IMR-90 (cell line): Measurements from ENCODE around the gene ACACA.

Experiments
- BHLHE40 ChIP-seq: fragments of 150-350 bp; IDR thresholded peaks from 2 replicates; pipeline ENCODE4 v1.6.1; 2016; ENCODE audit warnings: mild to moderate bottlenecking, low read depth, low read length
- CEBPB ChIP-seq: IDR thresholded peaks from 2 replicates; pipeline ENCODE4 v1.6.1; 2012; ENCODE audit warnings: low read depth, low read length, improper control_type of control experiment
- FOS ChIP-seq: fragments of 150-350 bp; IDR thresholded peaks from 2 replicates; pipeline ENCODE4 v1.6.1; 2016; ENCODE audit warnings: low read depth, low read length
- MAFK ChIP-seq: IDR thresholded peaks from 2 replicates; pipeline ENCODE4 v1.6.1; 2012; ENCODE audit warnings: low read depth, low read length, improper control_type of control experiment
- MAZ ChIP-seq: IDR thresholded peaks from 2 replicates; pipeline ENCODE4 v1.6.1; 2012; ENCODE audit warnings: low read depth, mild to moderate bottlenecking, low read length, improper control_type of control experiment, moderate library complexity, borderline replicate concordance
- NFE2L2 ChIP-seq: fragments of 150-350 bp; IDR thresholded peaks from 2 replicates; pipeline ENCODE4 v1.6.1; 2016; ENCODE audit warnings: low read depth, mild to moderate bottlenecking, low read length
- POLR2A ChIP-seq: IDR thresholded peaks from 2 replicates; pipeline ENCODE4 v1.6.1; 2012; ENCODE audit warnings: mild to moderate bottlenecking, low read depth, low read length
- RAD21 ChIP-seq: IDR thresholded peaks from 2 replicates; pipeline ENCODE4 v1.6.1; 2012; ENCODE audit warnings: low read length, improper control_type of control experiment
- RCOR1 ChIP-seq: IDR thresholded peaks from 2 replicates; pipeline ENCODE4 v1.6.1; 2012; ENCODE audit warnings: mild to moderate bottlenecking, low read length, improper control_type of control experiment; ENCODE audit not compliant: insufficient replicate concordance
- RFX5 ChIP-seq: IDR thresholded peaks from 2 replicates; pipeline ENCODE4 v1.8.0; 2012; ENCODE audit warnings: low read depth, mild to moderate bottlenecking, low read length, moderate library complexity
- TF ChIP-seq, protein P1 (sequence below): conservative IDR thresholded peaks from 2 replicates; pipeline ENCODE4 v1.5.1; 2012; ENCODE audit warnings: mild to moderate bottlenecking, low read depth, low read length, improper control_type of control experiment
- TF ChIP-seq, protein P2 (sequence below): fragments of 150-350 bp; IDR thresholded peaks from 2 replicates; pipeline ENCODE4 v1.6.1; 2016; ENCODE audit warnings: low read depth, mild to moderate bottlenecking, low read length, moderate library complexity, borderline replicate concordance

DNA sequence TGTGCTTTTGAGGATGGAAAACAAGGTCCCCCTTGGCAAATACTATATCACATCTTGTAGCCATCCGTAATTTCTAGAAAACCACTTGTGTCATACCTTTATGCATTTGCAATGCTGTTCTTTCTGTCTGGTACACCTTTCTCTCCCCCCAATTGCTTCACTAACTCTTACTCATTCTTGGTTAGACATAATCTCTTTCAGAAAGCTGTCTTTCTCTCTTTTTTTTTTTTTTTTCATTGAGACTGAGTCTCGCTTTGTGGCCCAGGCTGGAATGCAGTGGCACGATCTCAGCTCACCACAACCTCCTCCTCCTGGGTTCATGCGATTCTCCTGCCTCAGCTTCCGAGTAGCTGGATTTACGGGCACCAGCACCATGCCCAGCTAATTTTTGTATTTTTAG, 125.8 kb downstream of the ACACA start:
- TF ChIP-seq CEBPB (no peak), RAD21 (no peak), RCOR1 (no peak), MAFK (no peak), MAZ (no peak), POLR2A (no peak), FOS (no peak), BHLHE40 (no peak), RFX5 (no peak), NFE2L2 (no peak)
- TF ChIP-seq, protein P1, sequence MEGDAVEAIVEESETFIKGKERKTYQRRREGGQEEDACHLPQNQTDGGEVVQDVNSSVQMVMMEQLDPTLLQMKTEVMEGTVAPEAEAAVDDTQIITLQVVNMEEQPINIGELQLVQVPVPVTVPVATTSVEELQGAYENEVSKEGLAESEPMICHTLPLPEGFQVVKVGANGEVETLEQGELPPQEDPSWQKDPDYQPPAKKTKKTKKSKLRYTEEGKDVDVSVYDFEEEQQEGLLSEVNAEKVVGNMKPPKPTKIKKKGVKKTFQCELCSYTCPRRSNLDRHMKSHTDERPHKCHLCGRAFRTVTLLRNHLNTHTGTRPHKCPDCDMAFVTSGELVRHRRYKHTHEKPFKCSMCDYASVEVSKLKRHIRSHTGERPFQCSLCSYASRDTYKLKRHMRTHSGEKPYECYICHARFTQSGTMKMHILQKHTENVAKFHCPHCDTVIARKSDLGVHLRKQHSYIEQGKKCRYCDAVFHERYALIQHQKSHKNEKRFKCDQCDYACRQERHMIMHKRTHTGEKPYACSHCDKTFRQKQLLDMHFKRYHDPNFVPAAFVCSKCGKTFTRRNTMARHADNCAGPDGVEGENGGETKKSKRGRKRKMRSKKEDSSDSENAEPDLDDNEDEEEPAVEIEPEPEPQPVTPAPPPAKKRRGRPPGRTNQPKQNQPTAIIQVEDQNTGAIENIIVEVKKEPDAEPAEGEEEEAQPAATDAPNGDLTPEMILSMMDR = no peak
- TF ChIP-seq, protein P2, sequence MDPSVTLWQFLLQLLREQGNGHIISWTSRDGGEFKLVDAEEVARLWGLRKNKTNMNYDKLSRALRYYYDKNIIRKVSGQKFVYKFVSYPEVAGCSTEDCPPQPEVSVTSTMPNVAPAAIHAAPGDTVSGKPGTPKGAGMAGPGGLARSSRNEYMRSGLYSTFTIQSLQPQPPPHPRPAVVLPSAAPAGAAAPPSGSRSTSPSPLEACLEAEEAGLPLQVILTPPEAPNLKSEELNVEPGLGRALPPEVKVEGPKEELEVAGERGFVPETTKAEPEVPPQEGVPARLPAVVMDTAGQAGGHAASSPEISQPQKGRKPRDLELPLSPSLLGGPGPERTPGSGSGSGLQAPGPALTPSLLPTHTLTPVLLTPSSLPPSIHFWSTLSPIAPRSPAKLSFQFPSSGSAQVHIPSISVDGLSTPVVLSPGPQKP = no peak
